DND-41 (cell line): Measurements from ENCODE around the gene AGAP1.

ENCODE experiments used
- CTCF ChIP-seq: IDR thresholded peaks from 2 replicates; pipeline ENCODE4 v1.5.1; 2012; ENCODE audit warnings: borderline replicate concordance, low read length, moderate library complexity, mild to moderate bottlenecking; ENCODE audit not compliant: poor library complexity, severe bottlenecking; ENCODE audit errors: extremely low read depth
- EZH2 ChIP-seq: IDR thresholded peaks from 3 replicates; pipeline ENCODE4 v1.6.1; 2012; ENCODE audit warnings: borderline replicate concordance, low read depth, mild to moderate bottlenecking, moderate library complexity, low read length, inconsistent platforms; ENCODE audit not compliant: severe bottlenecking

GRCh38 chr2:236070236-236070635 is 576.4 kb downstream of the AGAP1 start:
- no peak for TF ChIP-seq CTCF
- no peak for TF ChIP-seq EZH2
